Muscle of leg (tissue), 11 donors: ENCODE data around the gene MAPK7. TPM values are rescaled to one million over a fixed set of nuclear protein-coding genes. Genes with fewer than 3 reads are reported as not detected.

ENCODE experiments used
- DNase-seq: peaks from one replicate; pipeline ENCODE4 v3.0.0; 2013
- H3K27ac ChIP-seq: one replicate; pipeline ENCODE4 v1.5.1; 2013; ENCODE audit warnings: mild to moderate bottlenecking, low read length, control low read depth
- H3K27me3 ChIP-seq: one replicate; pipeline ENCODE4 v1.6.1; 2013; ENCODE audit warnings: low read length; ENCODE audit not compliant: control insufficient read depth, insufficient read depth
- H3K36me3 ChIP-seq: one replicate; pipeline ENCODE4 v1.6.1; 2013; ENCODE audit warnings: low read length; ENCODE audit not compliant: control insufficient read depth, insufficient read depth
- H3K4me1 ChIP-seq: one replicate; pipeline ENCODE4 v1.6.1; 2013; ENCODE audit warnings: low read length; ENCODE audit not compliant: control insufficient read depth, insufficient read depth
- H3K4me3 ChIP-seq: one replicate; pipeline ENCODE4 v1.5.1; 2013; ENCODE audit warnings: low read length, control low read depth
- H3K9me3 ChIP-seq: replicated peaks from 2 replicates; pipeline ENCODE4 v1.6.1; 2013; ENCODE audit warnings: low read depth, low read length; ENCODE audit not compliant: control insufficient read depth
- WGBS: methylation state at CpG from one replicate; pipeline ENCODE4 v1.1.5; 2013; ENCODE audit warnings: missing lambda C conversion rate; ENCODE audit not compliant: insufficient coverage; 5-methylcytosine and 5-hydroxymethylcytosine counted together
- polyA plus RNA-seq, 8 donors: library from polyadenylated mRNA; unstranded; fragments of 120-200 nt; gene quantifications; one replicate each; pipeline versions ENCODE4 v1.2.1 to v1.2.3, GENCODE V29; 2013; ENCODE audit warnings: inconsistent platforms in 1 of 8, low replicate concordance in 1 of 8; ENCODE audit not compliant: insufficient read length in 8 of 8, insufficient read depth in 1 of 8
- total RNA-seq: library from RNA; stranded (reverse); fragments of 120-200 nt; gene quantifications from one replicate; pipeline ENCODE4 v1.2.4, GENCODE V29; 2013

Gene MAPK7
- total and polyA plus RNA-seq, 9 donors: 8.4 to 28.4 (median 25.1) TPM

DNA sequence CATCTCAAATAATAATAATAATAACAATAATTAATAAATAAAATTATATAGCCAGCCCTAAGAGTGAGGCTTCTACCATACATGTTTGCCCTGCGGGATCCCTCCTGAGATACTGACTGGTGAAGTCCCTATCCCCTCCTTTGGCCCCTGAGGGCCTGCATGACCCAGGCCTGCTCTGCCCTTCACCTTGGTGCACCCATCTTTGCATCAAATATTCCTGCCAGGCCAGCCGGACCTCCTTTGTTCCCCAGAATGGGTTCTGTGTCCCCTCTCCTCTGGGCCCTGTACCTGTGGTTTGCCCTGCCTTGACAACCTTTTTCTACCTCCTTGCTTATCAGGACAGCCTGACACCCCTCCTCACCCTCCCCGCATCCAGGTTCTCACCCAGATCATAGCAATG, 30.8 kb downstream of the MAPK7 start:
- no peaks in the 10 kb centered on the region for H3K9me3 ChIP-seq
- H3K27me3 ChIP-seq: peaks cover 3% of the 10 kb centered on the region
- no peak overlapping the region for H3K4me3 ChIP-seq
- H3K27ac ChIP-seq: no peak overlapping the region
- H3K36me3 ChIP-seq: no peaks in the 10 kb centered on the region
- no peak for DNase-seq
- 94% methylated on average over 2 of the region's 3 CpGs for WGBS
- peaks cover 28% of the 10 kb centered on the region for H3K4me1 ChIP-seq

DNA sequence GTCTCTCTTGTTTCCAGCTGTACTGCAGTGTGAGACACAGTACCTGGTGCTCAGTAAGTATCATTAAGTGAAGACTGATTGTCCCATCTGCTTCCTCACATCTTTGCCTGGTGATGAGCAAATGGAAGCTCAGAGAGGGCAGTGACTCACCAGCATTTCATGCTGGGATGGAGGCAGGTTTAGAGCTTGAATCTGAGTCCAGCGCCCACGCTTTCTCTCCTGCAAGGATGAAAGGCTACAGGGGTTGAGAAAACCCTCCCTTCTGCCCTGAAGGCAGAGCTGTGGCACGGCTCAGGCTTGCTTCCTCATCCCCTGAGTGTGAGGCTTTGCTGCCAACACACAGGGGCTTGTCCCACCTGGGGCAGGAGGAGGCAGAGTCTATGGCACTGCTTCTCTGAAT, 31.2 kb downstream of the MAPK7 start:
- Histone ChIP-seq H3K4me1 (peaks cover 31% of the 10 kb centered on the region), H3K27ac (no peak overlapping the region), H3K4me3 (no peak overlapping the region), H3K36me3 (no peaks in the 10 kb centered on the region), H3K9me3 (no peaks in the 10 kb centered on the region), H3K27me3 (peaks cover 3% of the 10 kb centered on the region)
- 80% methylated on average over 1 of the region's 3 CpGs for WGBS
- no peak for DNase-seq

DNA sequence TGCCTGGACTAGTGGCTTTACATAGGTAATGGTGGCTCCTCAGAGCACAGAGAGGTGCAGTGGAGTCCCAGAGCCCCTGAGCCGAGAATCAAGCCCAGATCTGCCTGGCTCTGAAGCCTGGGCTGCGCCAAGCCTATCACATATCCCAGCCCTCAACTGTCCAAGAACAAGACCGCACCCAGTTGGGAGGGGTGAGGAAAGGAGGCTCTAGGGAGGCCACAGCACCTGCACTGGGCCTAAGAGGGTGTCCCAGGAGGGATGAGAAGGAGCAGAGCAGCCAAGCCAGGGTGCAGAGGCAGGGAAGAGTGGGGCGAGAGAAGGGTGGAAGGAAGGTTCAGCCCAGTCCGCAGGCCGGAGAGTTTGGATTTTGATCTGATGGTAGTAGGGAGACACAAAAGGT, 31.8 kb downstream of the MAPK7 start:
- DNase-seq: no peak
- Histone ChIP-seq H3K4me3 (no peak overlapping the region), H3K9me3 (no peaks in the 10 kb centered on the region), H3K27ac (no peak overlapping the region), H3K36me3 (no peaks in the 10 kb centered on the region), H3K27me3 (peaks cover 3% of the 10 kb centered on the region), H3K4me1 (peaks cover 31% of the 10 kb centered on the region)
- 83% methylated on average over 3 of the region's 6 CpGs for WGBS

DNA sequence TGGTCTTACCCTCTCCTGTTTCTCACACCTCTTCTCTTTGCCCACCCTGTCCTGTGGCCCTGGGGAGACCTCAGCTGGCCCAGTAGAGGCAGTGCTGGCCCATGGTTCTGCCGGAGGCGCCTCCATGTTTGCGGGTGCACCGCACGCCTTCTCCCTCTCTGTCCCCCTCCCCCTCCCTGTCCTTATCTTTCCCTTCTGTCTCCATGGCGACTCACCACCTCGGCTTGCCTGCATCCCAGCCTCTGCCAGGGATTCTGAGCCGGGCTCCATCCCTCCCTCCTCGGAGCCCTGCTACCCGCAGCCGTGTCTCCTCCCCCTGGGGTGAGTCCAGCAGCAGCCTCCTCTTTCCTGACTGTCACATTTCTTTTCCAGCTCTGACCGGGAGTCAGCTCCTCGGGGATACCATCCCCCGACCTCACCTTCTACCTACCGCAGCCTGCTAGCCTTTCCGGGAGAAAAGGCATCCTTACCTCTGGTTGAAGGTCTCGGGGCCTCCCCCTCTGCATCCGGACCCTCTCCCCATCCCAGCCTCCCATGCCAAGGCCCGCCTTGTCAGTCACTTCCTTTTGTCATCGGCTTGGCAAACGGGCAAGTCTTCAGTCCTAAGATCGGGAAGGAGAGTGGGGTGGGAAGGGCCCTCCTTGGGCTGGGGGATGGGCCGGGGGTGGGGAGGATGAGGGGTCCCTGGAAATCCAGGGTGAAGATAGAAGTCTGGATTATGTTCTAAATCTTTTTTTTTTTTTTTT, 32.8 kb downstream of the MAPK7 start, which contains the start of gene RNF112:
RNF112 (plus strand) TSS at position 358 of the 746 bp plus-strand sequence; CDS start at position 535, 177 bp downstream.
- H3K27ac ChIP-seq: no peak within 1 kb of the TSS
- WGBS: 14% methylated on average over 13 of the region's 23 CpGs
- peak; percentile 65 for DNase-seq

DNA sequence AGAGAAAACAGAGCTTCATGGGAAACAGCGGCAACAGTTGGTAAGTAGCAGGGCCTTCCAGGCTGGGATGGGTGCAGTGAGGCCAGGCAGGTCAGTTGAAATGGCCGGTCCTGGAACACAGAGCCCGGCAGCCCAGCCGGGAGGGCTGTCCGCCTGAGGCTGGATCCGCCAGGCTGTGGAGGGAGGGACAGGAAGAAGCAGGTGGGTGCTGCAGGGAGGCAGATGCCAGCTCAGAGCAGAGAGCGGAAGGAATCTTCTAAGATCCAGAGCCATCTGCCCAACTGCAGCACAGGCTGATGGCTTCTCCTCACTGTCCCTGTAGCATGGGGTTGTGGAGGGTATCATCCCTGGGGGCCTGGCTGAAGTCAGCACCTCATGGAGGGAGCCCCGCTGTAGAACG, 33.3 kb downstream of the MAPK7 start:
- Histone ChIP-seq H3K27ac (no peak overlapping the region), H3K4me3 (peak overlapping the region; percentile 10)

More for the DNA sequence above, 32.8 kb downstream of the MAPK7 start, which contains the start of gene RNF112:
- H3K4me1 ChIP-seq: peaks cover 31% of the 10 kb centered on the region
- H3K4me3 ChIP-seq: peak within 1 kb of the TSS; percentile 25
- no peaks in the 10 kb centered on the region for H3K9me3 ChIP-seq
- peaks cover 3% of the 10 kb centered on the region for H3K27me3 ChIP-seq
- no peaks in the 10 kb centered on the region for H3K36me3 ChIP-seq

DNA sequence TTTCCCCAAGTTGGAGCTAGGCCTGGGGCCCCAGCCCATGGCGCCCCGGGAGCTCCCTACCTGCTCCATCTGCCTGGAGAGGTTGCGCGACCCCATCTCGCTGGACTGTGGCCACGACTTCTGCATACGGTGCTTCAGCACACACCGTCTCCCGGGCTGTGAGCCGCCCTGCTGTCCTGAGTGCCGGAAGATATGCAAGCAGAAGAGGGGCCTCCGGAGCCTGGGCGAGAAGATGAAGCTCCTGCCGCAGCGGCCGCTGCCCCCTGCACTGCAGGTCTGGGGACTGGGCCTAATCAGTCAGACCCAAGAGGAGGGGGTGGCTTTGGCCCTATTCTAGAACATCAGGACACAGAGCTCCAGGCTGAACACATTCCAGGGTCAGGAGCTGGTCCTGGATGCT, 34.2 kb downstream of the MAPK7 start:
- 80% methylated on average over 12 of the region's 16 CpGs for WGBS
- no peak overlapping the region for H3K27ac ChIP-seq
- peaks cover 31% of the 10 kb centered on the region for H3K4me1 ChIP-seq
- no peaks in the 10 kb centered on the region for H3K9me3 ChIP-seq
- H3K36me3 ChIP-seq: no peaks in the 10 kb centered on the region
- H3K27me3 ChIP-seq: peaks cover 3% of the 10 kb centered on the region
- no peak for DNase-seq
- H3K4me3 ChIP-seq: no peak overlapping the region

More for the DNA sequence above, 33.3 kb downstream of the MAPK7 start:
- peaks cover 31% of the 10 kb centered on the region for H3K4me1 ChIP-seq
- DNase-seq: peak; percentile 42
- H3K27me3 ChIP-seq: peaks cover 3% of the 10 kb centered on the region
- H3K9me3 ChIP-seq: no peaks in the 10 kb centered on the region
- H3K36me3 ChIP-seq: no peaks in the 10 kb centered on the region
- 48% methylated on average over 3 of the region's 9 CpGs for WGBS

DNA sequence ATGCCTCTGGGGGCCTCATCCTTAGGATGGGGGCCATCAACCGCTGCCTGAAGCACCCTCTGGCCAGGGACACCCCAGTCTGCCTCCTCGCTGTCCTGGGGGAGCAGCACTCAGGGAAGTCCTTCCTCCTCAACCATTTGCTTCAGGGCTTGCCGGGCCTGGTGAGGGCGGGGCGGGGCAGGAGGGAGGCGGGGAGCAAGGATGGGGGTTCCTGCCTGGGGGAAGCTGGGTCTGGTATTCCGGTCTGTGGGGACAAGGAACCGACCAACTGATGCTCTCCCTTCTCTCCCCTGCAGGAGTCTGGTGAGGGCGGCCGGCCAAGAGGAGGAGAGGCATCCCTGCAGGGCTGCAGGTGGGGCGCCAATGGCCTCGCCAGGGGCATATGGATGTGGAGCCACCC, 34.7 kb downstream of the MAPK7 start:
- H3K36me3 ChIP-seq: no peaks in the 10 kb centered on the region
- peaks cover 3% of the 10 kb centered on the region for H3K27me3 ChIP-seq
- H3K4me1 ChIP-seq: peaks cover 31% of the 10 kb centered on the region
- 74% methylated on average over 5 of the region's 12 CpGs for WGBS
- no peak overlapping the region for H3K4me3 ChIP-seq
- no peaks in the 10 kb centered on the region for H3K9me3 ChIP-seq
- no peak for DNase-seq
- H3K27ac ChIP-seq: no peak overlapping the region

DNA sequence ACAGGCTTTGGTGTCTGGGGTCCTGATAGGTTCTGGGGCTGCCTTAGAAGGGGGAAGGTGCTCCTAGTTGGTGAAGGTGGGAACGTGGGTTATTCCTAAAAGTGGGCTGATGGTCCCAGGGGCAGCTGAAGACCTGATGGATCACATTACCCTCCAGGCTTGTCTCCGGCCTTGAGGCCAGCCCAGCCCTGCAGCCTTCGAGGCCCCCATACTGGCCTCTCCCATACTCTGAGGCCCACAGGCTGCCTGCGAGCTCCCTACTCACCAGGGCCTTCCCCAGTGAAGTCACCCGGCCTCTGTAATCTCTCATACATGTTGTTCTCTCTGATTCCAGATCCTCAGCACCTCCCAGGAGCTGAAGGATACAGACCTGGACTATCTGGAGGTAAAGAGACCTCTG, 35.5 kb downstream of the MAPK7 start:
- H3K9me3 ChIP-seq: no peaks in the 10 kb centered on the region
- H3K36me3 ChIP-seq: no peaks in the 10 kb centered on the region
- H3K27me3 ChIP-seq: peaks cover 3% of the 10 kb centered on the region
- no peak for DNase-seq
- 77% methylated on average over 3 of the region's 5 CpGs for WGBS
- peaks cover 32% of the 10 kb centered on the region for H3K4me1 ChIP-seq
- no peak overlapping the region for H3K4me3 ChIP-seq
- H3K27ac ChIP-seq: no peak overlapping the region

DNA sequence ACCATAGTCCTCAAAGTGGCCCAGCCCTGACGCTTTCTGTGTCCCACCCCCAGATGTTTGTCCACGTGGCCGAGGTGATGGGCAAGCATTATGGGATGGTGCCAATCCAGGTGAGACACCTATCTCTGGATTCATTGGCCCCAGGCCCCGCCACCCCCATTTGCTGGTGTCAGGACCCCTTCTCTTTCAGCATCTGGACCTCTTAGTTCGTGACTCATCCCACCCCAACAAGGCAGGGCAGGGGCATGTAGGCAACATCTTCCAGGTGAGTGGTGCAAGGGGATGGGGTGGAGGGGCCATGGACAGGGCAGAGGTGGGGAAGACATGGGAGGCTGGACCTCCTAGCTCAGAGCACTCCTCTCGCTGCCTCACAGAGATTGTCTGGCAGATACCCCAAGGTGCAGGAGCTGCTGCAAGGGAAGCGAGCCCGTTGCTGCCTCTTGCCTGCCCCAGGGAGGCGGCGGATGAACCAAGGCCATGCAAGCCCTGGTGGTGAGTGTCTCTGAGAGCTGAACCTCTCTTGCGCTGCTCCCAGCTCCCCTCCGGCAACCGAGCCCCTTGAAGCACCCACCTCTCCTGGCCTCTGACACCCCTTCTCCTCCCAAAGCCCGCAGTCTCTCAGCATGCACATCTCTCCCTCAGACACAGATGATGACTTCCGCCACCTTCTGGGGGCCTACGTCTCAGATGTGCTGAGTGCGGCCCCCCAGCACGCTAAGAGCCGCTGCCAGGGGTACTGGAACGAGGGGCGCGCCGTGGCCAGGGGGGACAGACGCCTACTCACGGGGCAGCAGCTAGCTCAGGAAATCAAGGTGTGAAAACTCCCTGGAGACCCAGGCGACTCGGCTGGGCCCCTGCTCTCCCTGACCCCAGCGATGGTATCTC, 36.3 kb downstream of the MAPK7 start:
- H3K4me3 ChIP-seq: no peak overlapping the region
- DNase-seq: no peak
- H3K27ac ChIP-seq: no peak overlapping the region
- WGBS: 70% methylated on average over 26 of the region's 28 CpGs
- peaks cover 3% of the 10 kb centered on the region for H3K27me3 ChIP-seq
- no peaks in the 10 kb centered on the region for H3K36me3 ChIP-seq
- peaks cover 32% of the 10 kb centered on the region for H3K4me1 ChIP-seq
- H3K9me3 ChIP-seq: no peaks in the 10 kb centered on the region

DNA sequence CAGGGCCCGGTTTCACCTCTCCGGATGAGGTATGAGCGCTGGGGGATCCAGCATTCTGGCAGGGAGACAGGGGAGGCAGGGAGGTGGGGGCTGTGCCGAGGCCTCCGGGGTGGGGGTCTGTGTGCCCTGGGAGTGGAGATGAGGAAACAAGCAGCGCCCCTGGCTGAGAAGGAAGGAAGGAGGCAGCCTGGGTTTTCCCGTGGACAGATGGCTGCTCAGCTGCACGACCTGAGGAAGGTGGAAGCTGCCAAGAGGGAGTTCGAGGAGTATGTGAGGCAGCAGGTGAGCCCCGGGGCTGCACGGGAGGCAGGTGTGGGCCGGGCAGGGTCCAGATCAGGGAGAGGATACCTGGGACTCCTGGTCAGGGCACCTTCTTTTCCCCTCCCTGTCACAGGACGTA, 37.0 kb downstream of the MAPK7 start:
- no peak for DNase-seq
- Histone ChIP-seq H3K27me3 (peaks cover 3% of the 10 kb centered on the region), H3K9me3 (no peaks in the 10 kb centered on the region), H3K27ac (no peak overlapping the region), H3K4me1 (peaks cover 27% of the 10 kb centered on the region), H3K36me3 (no peaks in the 10 kb centered on the region), H3K4me3 (no peak overlapping the region)
- 52% methylated on average over 12 of the region's 13 CpGs for WGBS
